Thoracic aorta (tissue), 2 donors: ENCODE measurements around the gene NUDT19. TPM values are rescaled to one million over a fixed set of nuclear protein-coding genes. Genes with fewer than 3 reads are reported as not detected.
"Not testable (repeated sequence)": the region's sequence is repeated elsewhere in the genome, so short reads cannot be mapped to it uniquely, and the experiment has no call there.

Source experiments
- ATAC-seq: fragments of 150-250 bp; one replicate; pipeline ENCODE4 v1.8.0; 2017; ENCODE audit warnings: low read depth; ENCODE audit not compliant: insufficient number of reproducible peaks, low FRiP score
- DNase-seq: peaks from one replicate; pipeline ENCODE4 v3.0.0-alpha.2; 2020; ENCODE audit warnings: low spot score
- H3K27ac ChIP-seq, 2 donors: fragments of 200-600 bp; sonication (generic); 1 replicate in 1 of 2; 2 replicates in 1 of 2; pipeline ENCODE4 v1.5.1; 2016; ENCODE audit warnings: mild to moderate bottlenecking in 2 of 2, moderate library complexity in 2 of 2
- H3K27me3 ChIP-seq: fragments of 200-600 bp; sonication (generic); replicated peaks from 2 replicates; pipeline ENCODE4 v1.6.0; 2016; ENCODE audit warnings: mild to moderate bottlenecking; ENCODE audit not compliant: insufficient read depth
- H3K36me3 ChIP-seq: fragments of 200-600 bp; sonication (generic); one replicate; pipeline ENCODE4 v1.5.1; 2016
- H3K4me1 ChIP-seq, 2 donors: fragments of 200-600 bp; sonication (generic); 1 replicate in 1 of 2; 2 replicates in 1 of 2; pipeline versions ENCODE4 v1.5.1 to v1.6.0; 2016; ENCODE audit warnings: low read depth in 2 of 2, mild to moderate bottlenecking in 1 of 2; ENCODE audit not compliant: control insufficient read depth in 1 of 2
- H3K4me3 ChIP-seq: fragments of 200-600 bp; sonication (generic); 2 replicates; pipeline ENCODE4 v1.5.1; 2016; ENCODE audit warnings: mild to moderate bottlenecking
- H3K9me3 ChIP-seq: fragments of 200-600 bp; sonication (generic); 2 replicates; pipeline ENCODE4 v1.5.1; 2016
- total RNA-seq, 2 donors: library from RNA; depleted of rRNA; stranded (reverse); fragments of >200 nt; gene quantifications; one replicate each; pipeline versions ENCODE4 v1.1.0 to v1.2.3, GENCODE V29; 2016
- TF ChIP-seq, protein P1 (sequence below): fragments of 200-600 bp; sonication (generic); IDR thresholded peaks from one replicate; pipeline ENCODE4 v1.5.1; 2019; ENCODE audit warnings: antibody characterized with exemption

The NUDT19 gene
- total RNA-seq, 2 donors from 2014 or later, result 5.7 to 11.7 TPM

DNA sequence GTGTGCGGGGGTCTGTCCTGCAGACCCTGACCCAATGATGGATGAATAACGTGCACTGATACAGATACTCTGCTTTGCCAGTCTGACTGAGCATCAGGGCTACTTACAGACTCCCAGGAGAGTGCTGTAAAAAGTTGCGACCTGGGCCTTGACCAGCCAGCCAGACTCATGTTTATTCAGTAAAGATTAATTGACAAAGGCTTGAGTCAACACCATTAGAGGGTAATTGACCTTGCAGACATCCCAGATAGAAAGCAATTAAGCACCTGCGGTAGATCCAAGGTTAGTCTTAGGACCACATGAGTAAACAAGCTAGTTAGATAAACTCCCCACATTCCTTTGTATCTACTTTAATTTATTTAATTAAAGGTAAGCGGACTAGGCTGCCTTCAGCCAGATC, 10.4 kb downstream of the NUDT19 start:
- DNase-seq, result no peak
- H3K36me3 ChIP-seq, result peaks cover 18% of the 10 kb centered on the region
- ATAC-seq, result no peak
- H3K4me3 ChIP-seq, result no peak overlapping the region
- H3K27me3 ChIP-seq, result no peaks in the 10 kb centered on the region
- peaks cover 9% of the 10 kb centered on the region for H3K9me3 ChIP-seq
- H3K27ac ChIP-seq, result no peak overlapping the region
- TF ChIP-seq, protein P1, sequence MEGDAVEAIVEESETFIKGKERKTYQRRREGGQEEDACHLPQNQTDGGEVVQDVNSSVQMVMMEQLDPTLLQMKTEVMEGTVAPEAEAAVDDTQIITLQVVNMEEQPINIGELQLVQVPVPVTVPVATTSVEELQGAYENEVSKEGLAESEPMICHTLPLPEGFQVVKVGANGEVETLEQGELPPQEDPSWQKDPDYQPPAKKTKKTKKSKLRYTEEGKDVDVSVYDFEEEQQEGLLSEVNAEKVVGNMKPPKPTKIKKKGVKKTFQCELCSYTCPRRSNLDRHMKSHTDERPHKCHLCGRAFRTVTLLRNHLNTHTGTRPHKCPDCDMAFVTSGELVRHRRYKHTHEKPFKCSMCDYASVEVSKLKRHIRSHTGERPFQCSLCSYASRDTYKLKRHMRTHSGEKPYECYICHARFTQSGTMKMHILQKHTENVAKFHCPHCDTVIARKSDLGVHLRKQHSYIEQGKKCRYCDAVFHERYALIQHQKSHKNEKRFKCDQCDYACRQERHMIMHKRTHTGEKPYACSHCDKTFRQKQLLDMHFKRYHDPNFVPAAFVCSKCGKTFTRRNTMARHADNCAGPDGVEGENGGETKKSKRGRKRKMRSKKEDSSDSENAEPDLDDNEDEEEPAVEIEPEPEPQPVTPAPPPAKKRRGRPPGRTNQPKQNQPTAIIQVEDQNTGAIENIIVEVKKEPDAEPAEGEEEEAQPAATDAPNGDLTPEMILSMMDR, result no peak
- H3K4me1 ChIP-seq, result no peaks in the 10 kb centered on the region

GRCh38 chr19:32704006-32704405, 12.4 kb downstream of the NUDT19 start:
- H3K36me3 ChIP-seq, DNase-seq, ATAC-seq: not testable (repeated sequence)

DNA sequence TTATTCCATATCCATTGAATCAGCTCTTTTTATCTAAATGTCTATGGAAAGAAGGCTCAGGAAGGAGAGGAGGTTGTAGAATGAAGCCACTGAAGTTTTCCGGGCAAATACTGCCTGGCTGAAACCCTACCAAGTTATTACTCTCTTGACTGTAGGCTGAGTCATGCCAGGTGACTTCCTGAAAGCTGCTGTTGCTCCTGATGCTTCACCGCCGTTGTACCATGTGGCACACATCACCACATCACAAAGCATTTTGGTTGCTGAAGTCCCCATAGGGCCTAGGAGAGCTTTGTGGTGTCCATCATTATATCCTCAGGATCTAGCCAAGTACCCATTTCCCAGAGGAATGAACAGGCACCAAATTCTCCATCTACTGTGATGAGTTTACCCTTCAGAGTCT, 16.8 kb downstream of the NUDT19 start:
- Histone ChIP-seq H3K27ac (no peak overlapping the region), H3K4me1 (no peaks in the 10 kb centered on the region), H3K4me3 (no peak overlapping the region), H3K36me3 (peaks cover 23% of the 10 kb centered on the region), H3K27me3 (no peaks in the 10 kb centered on the region), H3K9me3 (peaks cover 9% of the 10 kb centered on the region)
- ATAC-seq (no peak), DNase-seq (no peak)
- TF ChIP-seq, protein P1, result no peak

More at GRCh38 chr19:32704006-32704405, 12.4 kb downstream of the NUDT19 start:
- H3K4me1 ChIP-seq, H3K27ac ChIP-seq, H3K4me3 ChIP-seq, H3K27me3 ChIP-seq, H3K9me3 ChIP-seq: not testable (repeated sequence)

DNA sequence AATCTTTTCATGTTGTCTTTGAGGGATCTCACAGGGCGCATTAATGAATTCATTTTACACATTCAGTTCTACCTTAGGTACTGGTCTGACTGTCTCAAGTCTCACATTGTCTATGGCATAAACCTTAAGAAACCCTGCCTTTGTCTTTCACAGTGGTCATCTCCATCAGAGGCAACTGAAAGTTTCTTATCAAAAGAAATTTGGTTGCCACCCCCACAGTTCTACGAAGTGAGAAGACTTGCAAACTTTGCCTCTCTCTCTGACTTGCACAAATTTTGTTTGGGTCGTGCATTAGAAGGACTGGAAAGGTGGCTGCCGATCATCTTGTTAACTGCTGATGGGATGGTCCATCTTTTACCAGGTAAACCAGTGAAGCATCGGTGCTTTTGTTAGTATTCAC, 17.4 kb downstream of the NUDT19 start:
- Histone ChIP-seq H3K4me1 (no peaks in the 10 kb centered on the region), H3K27ac (no peak overlapping the region), H3K27me3 (no peaks in the 10 kb centered on the region), H3K4me3 (no peak overlapping the region), H3K36me3 (peaks cover 24% of the 10 kb centered on the region), H3K9me3 (peaks cover 5% of the 10 kb centered on the region)
- DNase-seq (no peak), ATAC-seq (no peak)
- TF ChIP-seq, protein P1, result no peak

DNA sequence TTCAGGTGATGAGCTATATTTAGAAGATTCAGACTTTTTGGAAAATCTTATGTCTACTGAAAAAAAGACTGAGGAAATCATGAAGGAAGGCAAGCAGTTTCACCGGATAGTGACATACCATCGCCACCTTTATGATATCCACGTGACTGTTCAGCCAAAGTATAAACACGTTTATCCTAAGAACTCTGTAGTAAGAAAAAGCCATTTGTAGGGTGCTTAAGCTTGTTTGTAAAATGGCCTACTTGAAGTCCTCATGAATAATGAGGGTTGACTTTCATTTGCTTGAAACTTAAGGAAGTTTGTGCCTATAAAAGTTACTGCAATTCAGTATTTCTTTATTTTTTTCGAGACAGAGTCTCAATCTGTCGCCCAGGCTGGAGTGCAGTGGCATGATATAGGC, 20.1 kb downstream of the NUDT19 start:
- H3K27ac ChIP-seq, result no peak overlapping the region
- TF ChIP-seq, protein P1, result no peak
- DNase-seq (no peak), ATAC-seq (no peak)
- no peaks in the 10 kb centered on the region for H3K9me3 ChIP-seq
- H3K4me1 ChIP-seq, result no peaks in the 10 kb centered on the region
- peaks cover 18% of the 10 kb centered on the region for H3K36me3 ChIP-seq
- no peaks in the 10 kb centered on the region for H3K27me3 ChIP-seq
- no peak overlapping the region for H3K4me3 ChIP-seq

- H3K27me3 ChIP-seq, DNase-seq, ATAC-seq, H3K4me1 ChIP-seq, H3K4me3 ChIP-seq, H3K27ac ChIP-seq, H3K9me3 ChIP-seq: not testable (repeated sequence)
- H3K36me3 ChIP-seq, result peaks cover 11% of the 10 kb centered on the region
These were observed 24.6 kb downstream of the NUDT19 start for GRCh38 chr19:32716203-32716602.
